ENCODE measurements around the gene LRRC31.

DNA sequence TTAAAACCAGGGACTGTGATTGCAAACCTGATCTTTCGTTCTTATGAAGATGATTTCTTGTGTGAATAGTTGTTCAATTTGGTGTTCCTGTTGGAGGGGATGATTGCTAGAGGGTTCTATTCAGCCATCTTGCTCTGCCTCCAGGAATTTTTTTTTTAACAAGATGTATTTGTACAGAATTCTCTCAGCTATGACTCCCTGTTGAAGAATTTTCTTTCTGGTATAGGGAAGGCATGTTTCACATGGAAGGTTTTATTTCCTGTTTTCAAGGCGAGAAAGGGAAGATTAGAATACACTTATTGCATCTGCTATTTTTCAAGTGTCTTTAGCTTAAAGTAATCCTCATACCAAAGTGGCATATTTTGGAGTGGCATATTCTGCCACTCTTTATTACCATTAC is 51.4 kb downstream of the LRRC31 start:
- no peak for TF ChIP-seq EZH2 (IDR thresholded peaks at IDR 0.05; ENCODE audit: low read length, missing control alignments)
- TF ChIP-seq, protein P1, sequence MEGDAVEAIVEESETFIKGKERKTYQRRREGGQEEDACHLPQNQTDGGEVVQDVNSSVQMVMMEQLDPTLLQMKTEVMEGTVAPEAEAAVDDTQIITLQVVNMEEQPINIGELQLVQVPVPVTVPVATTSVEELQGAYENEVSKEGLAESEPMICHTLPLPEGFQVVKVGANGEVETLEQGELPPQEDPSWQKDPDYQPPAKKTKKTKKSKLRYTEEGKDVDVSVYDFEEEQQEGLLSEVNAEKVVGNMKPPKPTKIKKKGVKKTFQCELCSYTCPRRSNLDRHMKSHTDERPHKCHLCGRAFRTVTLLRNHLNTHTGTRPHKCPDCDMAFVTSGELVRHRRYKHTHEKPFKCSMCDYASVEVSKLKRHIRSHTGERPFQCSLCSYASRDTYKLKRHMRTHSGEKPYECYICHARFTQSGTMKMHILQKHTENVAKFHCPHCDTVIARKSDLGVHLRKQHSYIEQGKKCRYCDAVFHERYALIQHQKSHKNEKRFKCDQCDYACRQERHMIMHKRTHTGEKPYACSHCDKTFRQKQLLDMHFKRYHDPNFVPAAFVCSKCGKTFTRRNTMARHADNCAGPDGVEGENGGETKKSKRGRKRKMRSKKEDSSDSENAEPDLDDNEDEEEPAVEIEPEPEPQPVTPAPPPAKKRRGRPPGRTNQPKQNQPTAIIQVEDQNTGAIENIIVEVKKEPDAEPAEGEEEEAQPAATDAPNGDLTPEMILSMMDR (conservative IDR thresholded peaks at IDR 0.05 in 1 of 2, IDR thresholded peaks at IDR 0.05 in 1 of 2; ENCODE audit: low read depth in 1 of 2, low read length in 2 of 2) = no peak
